Left ventricle myocardium superior (tissue), 1 donor: ENCODE data around the gene SPATS1. TPM values are rescaled to one million over a fixed set of nuclear protein-coding genes. Genes with fewer than 3 reads are reported as not detected.
"Not testable (repeated sequence)": the region's sequence is repeated elsewhere in the genome, so short reads cannot be mapped to it uniquely, and the experiment has no call there.

Experiments
- ATAC-seq: fragments of 200-7000 bp; cut with Tn5 transposase; one replicate; pipeline ENCODE4 v1.9.1; 2020; ENCODE audit warnings: mild to moderate bottlenecking, moderate library complexity
- DNase-seq: peaks from one replicate; pipeline ENCODE4 v3.0.0-alpha.2; 2020
- intact Hi-C: fragments of 100-400 bp; cut with micrococcal nuclease; formaldehyde crosslinking; loops from one replicate; pipeline ENCODE4 v1.11.0; 2022
- total RNA-seq: library from RNA; stranded (reverse); fragmentation: NEBNext Ultra II Directional; extraction: Animal tissue kit (Norgen Biotek cat#: 25700); gene quantifications from one replicate; pipeline ENCODE4 v1.2.1, GENCODE V29; 2021
- donor health status: DM: no; HTN: yes; CAD: no; lungs with severe emphysema.

SPATS1 gene
- total RNA-seq, 1 donor from 2014 or later, result not detected

GRCh38 chr6:44309631-44310030, 32.8 kb upstream of the SPATS1 start:
- ATAC-seq (no peak), DNase-seq (no peak)
- intact Hi-C loops, result loop anchor here (10.0 kb wide), 1 partner anchor 45 kb away; the partner anchor contains the start of gene NFKBIE

- DNase-seq, result no peak
- ATAC-seq, result no peak
- intact Hi-C loops, result loop anchor here (10.0 kb wide), 1 partner anchor 45 kb away; the partner anchor contains the start of gene NFKBIE
Observed at GRCh38 chr6:44310241-44310640, 32.2 kb upstream of the SPATS1 start.

GRCh38 chr6:44311304-44311703, 31.1 kb upstream of the SPATS1 start:
- intact Hi-C loops, result loop anchor here (10.0 kb wide), 1 partner anchor 47 kb away; the partner anchor contains the start of gene NFKBIE

GRCh38 chr6:44311767-44312166, 30.7 kb upstream of the SPATS1 start:
- no peak for DNase-seq
- ATAC-seq, result no peak
- intact Hi-C loops, result loop anchor here (10.0 kb wide), 1 partner anchor 47 kb away; the partner anchor contains the start of gene NFKBIE

More at GRCh38 chr6:44311304-44311703, 31.1 kb upstream of the SPATS1 start:
- ATAC-seq (no peak), DNase-seq (no peak)

GRCh38 chr6:44312901-44313788, 29.3 kb upstream of the SPATS1 start, which contains the start of gene AARS2:
AARS2 (minus strand) TSS chr6:44313347; CDS start chr6:44313323, 24 bp downstream.
- DNase-seq (peak; percentile 92), ATAC-seq (peak; percentile 92)
- intact Hi-C loops, result loop anchor here (10.0 kb wide), 1 partner anchor 48 kb away; the partner anchor contains the start of gene NFKBIE

GRCh38 chr6:44314657-44315056, 27.8 kb upstream of the SPATS1 start:
- intact Hi-C loops, result loop anchor here (10.0 kb wide), 1 partner anchor 50 kb away; the partner anchor contains the start of gene NFKBIE
- DNase-seq, ATAC-seq: not testable (repeated sequence)

- ATAC-seq, result no peak
- intact Hi-C loops, result loop anchor here (10.0 kb wide), 1 partner anchor 51 kb away; the partner anchor contains the start of gene NFKBIE
- DNase-seq, result no peak
Observed at GRCh38 chr6:44315516-44315915, 26.9 kb upstream of the SPATS1 start.

GRCh38 chr6:44315951-44316350, 26.5 kb upstream of the SPATS1 start:
- intact Hi-C loops, result loop anchor here (10.0 kb wide), 1 partner anchor 51 kb away; the partner anchor contains the start of gene NFKBIE
- no peak for ATAC-seq
- no peak for DNase-seq

- ATAC-seq (no peak), DNase-seq (no peak)
- intact Hi-C loops, result loop anchor here (10.0 kb wide), 1 partner anchor 52 kb away; the partner anchor contains the start of gene NFKBIE
Observed at GRCh38 chr6:44316481-44316880, 26.0 kb upstream of the SPATS1 start.

GRCh38 chr6:44317136-44317631, 25.3 kb upstream of the SPATS1 start:
- intact Hi-C loops, result loop anchor here (10.0 kb wide), 1 partner anchor 52 kb away; the partner anchor contains the start of gene NFKBIE
- not testable (repeated sequence) for ATAC-seq, DNase-seq

GRCh38 chr6:44321210-44321609, 21.2 kb upstream of the SPATS1 start:
- no peak for ATAC-seq
- no peak for DNase-seq
- intact Hi-C loops, result no loop called here

GRCh38 chr6:44327096-44327495, 15.4 kb upstream of the SPATS1 start:
- intact Hi-C loops, result no loop called here
- ATAC-seq (no peak), DNase-seq (no peak)

- no peak for DNase-seq
- ATAC-seq, result no peak
- intact Hi-C loops, result no loop called here
Observed at GRCh38 chr6:44327760-44328159, 14.7 kb upstream of the SPATS1 start.

GRCh38 chr6:44328203-44328602, 14.2 kb upstream of the SPATS1 start:
- DNase-seq, ATAC-seq, intact Hi-C loops: not testable (repeated sequence)

GRCh38 chr6:44329858-44330257, 12.6 kb upstream of the SPATS1 start:
- DNase-seq (no peak), ATAC-seq (no peak)
- intact Hi-C loops, result no loop called here

GRCh38 chr6:44332585-44332984, 9.9 kb upstream of the SPATS1 start:
- intact Hi-C loops, result no loop called here
- ATAC-seq, result no peak

GRCh38 chr6:44333273-44333919, 9.1 kb upstream of the SPATS1 start:
- ATAC-seq, result no peak
- DNase-seq, result no peak
- intact Hi-C loops, result no loop called here

More at GRCh38 chr6:44332585-44332984, 9.9 kb upstream of the SPATS1 start:
- DNase-seq, result no peak

GRCh38 chr6:44333942-44334341, 8.5 kb upstream of the SPATS1 start:
- intact Hi-C loops, result no loop called here
- ATAC-seq (no peak), DNase-seq (no peak)

- ATAC-seq (no peak), DNase-seq (no peak)
- intact Hi-C loops, result loop anchor here (5.0 kb wide), 1 partner anchor 68 kb away; the partner anchor contains the start of gene NFKBIE
Observed at GRCh38 chr6:44335631-44336030, 6.8 kb upstream of the SPATS1 start.
